NCI-H345 treated with DMSO at 0.1 percent for 48 hours (cell line): ENCODE data around the gene PLLP.

Source experiments
- DNase-seq: peaks from one replicate; lab custom pipeline; 2025; ENCODE audit not compliant: unreplicated experiment; lab: John Stamatoyannopoulos, UW

Gene PLLP

GRCh38 chr16:57257455-57258070 is 26.9 kb downstream of the PLLP start:
- no peak for DNase-seq

DNA sequence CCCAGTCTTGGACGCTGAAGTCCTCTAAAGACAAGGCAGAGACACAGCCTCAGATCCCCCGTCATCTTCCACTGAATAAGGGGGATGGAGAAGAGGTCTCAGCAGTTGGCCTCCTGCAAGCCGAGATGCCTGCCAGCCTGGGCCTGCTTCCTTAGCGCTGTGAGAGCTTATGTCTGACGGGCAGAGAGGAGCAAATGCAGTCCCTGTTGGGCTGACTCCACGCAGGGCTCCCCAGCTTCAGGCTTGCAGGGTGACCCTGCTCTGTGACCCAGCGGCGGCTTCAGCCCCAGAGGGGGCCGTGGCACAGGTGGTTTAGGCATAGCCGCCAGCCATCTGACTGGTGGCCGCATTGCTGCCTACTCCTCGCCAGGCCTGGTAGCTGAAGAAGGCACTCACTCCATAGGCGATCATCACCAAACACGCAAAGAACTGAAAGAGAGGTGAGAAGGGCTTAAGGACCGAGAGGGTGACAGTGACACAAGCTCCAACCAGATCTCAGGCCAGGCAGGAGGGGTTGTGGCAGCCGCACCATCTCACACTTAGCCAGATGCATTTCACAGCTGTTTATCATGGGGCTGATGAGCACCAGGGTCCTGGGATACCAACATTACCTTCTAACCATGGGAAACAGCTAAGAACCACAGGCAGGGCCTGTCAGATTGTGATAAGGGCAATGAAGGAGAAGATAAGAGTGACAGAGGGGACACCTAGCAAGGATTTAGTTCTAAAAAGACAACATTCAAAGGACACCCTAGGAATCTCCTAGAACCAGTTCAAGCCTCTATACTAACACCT is 27.7 kb downstream of the PLLP start:
- DNase-seq = no peak

GRCh38 chr16:57255686-57256415 is 28.6 kb downstream of the PLLP start:
- no peak for DNase-seq

DNA sequence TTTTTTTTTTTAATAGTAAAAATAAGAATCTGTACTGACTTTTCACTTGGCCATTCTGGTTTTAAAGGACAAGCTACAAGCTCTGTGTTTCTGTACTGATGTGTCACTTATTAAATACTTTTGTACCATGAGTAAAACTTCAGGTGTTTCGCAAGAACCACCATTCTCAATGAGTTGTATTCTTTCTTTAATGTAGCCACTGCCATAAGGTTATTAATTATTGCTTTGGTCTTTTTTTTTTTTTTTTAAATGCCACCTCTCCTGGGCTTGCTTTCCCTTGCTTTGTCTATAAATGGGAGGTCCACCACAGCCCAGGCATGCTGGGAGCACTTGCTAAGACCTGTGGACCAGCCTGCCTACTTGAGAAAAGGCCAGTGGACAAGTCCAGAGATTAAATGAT is 31.0 kb downstream of the PLLP start:
- DNase-seq = no peak

GRCh38 chr16:57252148-57252721 is 32.2 kb downstream of the PLLP start:
- no peak for DNase-seq

- DNase-seq = no peak
Observed at GRCh38 chr16:57251352-57251751, 33.1 kb downstream of the PLLP start.

DNA sequence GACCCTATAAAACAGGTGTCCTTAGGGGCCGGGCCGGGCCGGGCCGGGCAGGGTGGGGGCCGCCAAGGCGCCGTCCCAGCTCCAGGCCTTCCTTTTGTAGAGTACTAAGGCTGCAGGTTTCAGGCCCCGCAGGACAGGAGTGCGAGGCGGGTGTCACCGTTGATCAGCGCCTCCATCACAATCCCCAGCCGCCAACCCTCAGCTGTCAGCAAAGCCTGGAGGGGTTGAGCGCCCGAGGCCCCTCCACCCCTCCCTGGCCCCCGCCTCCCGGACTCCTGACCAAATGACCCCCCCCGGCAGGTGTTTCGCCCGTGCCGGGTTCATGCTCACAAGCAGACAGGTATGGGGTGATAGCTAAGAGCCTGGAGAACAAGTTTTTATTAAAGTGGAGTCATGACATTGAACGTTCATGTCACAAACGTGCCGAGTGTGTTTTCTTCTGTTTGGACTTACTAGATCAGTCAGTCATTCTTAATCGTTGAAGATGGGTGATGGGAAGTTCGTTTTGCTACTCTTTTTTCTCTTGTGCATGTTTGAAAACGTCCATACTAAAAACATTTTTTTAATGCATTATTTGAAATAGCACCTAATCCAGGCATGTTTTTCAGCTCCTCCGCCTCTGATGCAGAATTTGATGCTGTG is 38.9 kb downstream of the PLLP start:
- no peak for DNase-seq

DNA sequence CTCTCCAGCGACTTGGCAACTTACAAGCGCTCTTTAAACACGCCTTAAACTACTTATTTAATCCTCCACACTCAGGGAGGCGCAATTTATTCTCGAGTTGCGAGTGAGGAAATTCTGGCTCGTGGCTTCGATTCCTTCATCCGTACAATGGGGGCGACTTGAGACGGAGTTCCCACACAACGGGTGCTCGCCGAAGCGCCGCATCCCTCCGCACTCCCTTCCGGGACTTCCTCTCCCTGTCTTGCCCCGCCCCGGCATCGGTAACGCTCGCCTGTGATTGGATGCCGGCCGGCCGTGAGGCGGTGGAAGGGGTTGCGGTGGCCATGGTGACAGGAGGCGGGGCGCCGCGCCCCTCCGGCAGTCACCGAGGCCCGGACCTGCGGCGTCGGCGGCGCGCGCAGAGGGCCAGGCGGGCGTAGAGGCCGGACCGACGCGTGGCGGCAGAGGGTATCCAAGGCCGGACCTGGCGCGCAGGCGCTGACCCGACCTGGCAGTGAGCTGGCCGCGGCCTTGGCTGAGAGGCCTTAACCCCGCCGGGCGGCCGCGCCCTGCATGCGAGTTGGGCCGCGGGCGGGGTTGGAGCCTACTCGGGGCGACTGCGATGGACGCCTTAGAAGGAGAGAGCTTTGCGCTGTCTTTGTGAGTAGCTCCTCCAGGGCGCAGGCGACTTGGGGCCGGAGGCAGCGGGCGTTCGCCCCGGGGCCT is 39.6 kb downstream of the PLLP start, which contains the start of gene ARL2BP:
Gene ARL2BP, plus strand, starts transcription at position 493 of the 705 bp plus-strand sequence. Its CDS starts 109 bp downstream, at position 602.
- peak; percentile 65 for DNase-seq

GRCh38 chr16:57244463-57244766 is 40.1 kb downstream of the PLLP start:
- no peak for DNase-seq

DNA sequence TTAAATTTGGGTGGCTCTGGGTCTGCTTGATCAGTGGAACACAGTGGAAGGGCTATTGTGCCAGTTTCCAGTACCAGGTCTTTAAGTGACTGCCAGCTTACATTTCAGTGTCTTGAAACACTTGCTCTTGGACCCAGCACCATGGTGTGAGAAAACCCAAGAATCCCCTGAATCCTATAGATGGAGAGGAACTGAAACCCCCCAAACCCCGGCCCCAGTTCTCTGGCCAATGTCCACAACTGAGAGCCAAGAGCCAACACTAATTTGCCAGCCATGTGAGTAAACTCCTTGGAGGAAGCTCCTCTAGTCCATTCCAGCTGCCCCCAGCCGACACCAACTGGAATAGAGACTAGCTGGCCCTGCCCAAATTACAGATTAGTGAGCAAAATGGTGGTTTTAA is 41.8 kb downstream of the PLLP start:
- DNase-seq = no peak

- DNase-seq = no peak
Observed at GRCh38 chr16:57240851-57241250, 43.6 kb downstream of the PLLP start.

GRCh38 chr16:57239107-57239506 is 45.4 kb downstream of the PLLP start:
- DNase-seq = no peak

- DNase-seq = no peak
Observed at GRCh38 chr16:57238682-57239081, 45.8 kb downstream of the PLLP start.

- DNase-seq = no peak
Observed at GRCh38 chr16:57236022-57236350, 48.5 kb downstream of the PLLP start.

DNA sequence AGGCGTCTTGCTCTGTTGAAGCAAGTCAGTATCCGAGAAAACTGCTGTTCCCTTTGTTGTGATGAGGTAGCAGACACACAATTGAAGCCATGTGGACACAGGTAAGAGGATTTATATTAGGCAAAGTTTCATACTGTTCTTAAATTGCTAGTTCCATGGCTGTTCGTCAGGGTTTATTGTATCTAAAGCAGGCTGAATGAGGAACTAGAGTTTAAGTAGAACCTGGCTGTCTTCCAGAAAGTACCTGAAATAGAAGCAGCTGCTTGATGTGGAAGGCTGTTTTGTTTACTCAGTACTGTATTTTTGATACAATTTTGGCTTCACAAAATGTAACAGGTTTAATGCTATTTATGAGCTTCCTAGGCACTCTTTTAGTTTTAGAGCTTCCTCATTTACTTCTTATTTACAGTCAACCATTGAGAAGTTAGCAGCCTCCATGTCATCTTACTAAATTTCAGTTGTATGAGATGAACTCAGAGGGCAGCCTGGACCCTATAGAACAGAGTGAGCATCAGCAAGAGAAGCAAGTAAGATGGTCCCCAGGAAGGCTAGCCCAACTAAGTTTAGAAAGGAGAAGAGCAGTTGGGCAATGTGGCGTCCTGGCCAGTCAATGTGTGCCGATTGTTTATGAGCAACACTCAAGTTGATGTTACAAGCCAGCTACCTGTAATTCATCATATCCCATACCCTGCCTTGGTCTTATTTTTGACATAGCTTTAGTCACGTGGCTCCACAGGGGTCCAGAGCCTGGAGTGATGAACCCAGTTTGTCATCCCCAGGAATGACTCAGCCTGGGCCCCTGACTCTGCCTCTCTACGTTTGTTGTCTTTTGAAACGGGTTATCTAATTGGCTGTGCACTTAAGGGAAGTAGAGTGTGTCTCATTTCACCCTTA is 49.1 kb downstream of the PLLP start:
- peak; percentile 90 for DNase-seq

GRCh38 chr16:57234707-57235092 is 49.8 kb downstream of the PLLP start:
- DNase-seq = no peak

- DNase-seq = no peak
Observed at GRCh38 chr16:57233944-57234706, 50.3 kb downstream of the PLLP start.

- DNase-seq = no peak
Observed at GRCh38 chr16:57231821-57232350, 52.6 kb downstream of the PLLP start.

DNA sequence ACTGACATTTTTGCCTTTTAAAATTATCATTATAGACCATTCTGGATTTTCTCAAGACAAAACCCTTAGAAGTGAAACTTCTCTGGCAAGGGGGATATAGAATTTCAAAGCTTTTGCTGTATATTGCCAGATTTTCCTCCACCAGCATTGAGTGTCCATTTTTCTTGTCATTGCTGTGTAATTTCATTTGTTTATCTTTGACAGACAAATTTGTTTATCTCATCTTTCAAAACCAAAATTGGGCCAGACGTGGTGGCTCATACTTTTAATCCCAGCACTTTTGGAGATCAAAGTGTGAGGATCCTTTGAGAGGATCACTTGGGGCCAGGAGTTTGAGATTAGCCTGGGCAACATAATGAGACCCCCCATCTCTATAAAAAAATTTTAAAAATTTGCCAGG is 55.4 kb downstream of the PLLP start:
- no peak for DNase-seq
